HG02763 (cell line): ENCODE measurements around the gene MXD4.

ENCODE experiments used
- ATAC-seq: cut with Tn5 transposase; IDR thresholded peaks from one replicate; pipeline ENCODE4 v1.9.1; 2021; ENCODE audit warnings: mild to moderate bottlenecking, moderate library complexity; ENCODE audit not compliant: unreplicated experiment

MXD4 gene

DNA sequence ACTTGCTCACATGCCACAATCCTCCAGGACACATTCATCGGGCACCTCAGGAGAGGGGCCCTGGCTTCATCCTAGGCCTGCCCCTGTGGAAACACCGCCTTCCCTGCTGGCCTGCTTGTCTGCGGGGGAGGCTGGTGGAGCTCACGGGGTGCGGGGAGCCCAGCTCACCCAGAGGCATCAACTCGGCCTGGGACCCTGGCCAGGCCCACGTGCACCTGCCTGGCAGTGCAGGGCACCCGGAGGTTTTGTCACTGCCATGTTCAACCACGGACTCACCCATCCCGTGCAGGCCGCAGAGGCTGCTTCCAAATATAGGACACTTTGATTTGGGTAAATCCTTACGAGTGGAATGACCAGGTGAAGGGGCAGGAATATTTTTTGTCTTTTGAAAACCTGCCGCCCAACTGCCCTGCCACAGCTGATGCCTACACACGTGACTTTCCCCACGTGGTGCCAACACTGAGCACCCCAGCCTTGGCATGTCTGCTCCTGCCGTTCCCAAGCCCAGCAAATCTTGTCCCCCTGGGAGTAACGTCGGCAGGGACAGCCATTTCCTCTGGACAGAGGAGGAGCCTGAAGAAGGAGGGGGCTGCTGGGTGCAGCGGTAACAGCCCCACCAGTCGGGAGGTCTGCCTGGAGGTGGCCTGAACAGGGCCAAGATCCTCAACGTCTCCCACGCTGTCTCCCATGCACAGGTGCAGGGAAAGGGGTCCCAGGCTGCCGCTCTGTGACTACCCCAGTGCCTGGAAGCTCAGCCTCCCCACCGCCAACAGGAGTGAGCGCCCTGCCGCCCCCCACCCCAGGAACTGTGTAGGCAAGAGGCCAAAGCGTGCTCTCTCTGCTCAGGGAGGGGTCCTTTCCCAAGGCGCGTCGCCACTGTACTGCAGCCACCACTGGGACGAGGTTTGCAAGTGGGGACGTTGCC is 8.5 kb downstream of the MXD4 start:
- ATAC-seq, result no peak

GRCh38 chr4:2252530-2253091 is 9.3 kb downstream of the MXD4 start:
- ATAC-seq, result no peak

GRCh38 chr4:2251795-2252529 is 9.9 kb downstream of the MXD4 start:
- ATAC-seq, result no peak

DNA sequence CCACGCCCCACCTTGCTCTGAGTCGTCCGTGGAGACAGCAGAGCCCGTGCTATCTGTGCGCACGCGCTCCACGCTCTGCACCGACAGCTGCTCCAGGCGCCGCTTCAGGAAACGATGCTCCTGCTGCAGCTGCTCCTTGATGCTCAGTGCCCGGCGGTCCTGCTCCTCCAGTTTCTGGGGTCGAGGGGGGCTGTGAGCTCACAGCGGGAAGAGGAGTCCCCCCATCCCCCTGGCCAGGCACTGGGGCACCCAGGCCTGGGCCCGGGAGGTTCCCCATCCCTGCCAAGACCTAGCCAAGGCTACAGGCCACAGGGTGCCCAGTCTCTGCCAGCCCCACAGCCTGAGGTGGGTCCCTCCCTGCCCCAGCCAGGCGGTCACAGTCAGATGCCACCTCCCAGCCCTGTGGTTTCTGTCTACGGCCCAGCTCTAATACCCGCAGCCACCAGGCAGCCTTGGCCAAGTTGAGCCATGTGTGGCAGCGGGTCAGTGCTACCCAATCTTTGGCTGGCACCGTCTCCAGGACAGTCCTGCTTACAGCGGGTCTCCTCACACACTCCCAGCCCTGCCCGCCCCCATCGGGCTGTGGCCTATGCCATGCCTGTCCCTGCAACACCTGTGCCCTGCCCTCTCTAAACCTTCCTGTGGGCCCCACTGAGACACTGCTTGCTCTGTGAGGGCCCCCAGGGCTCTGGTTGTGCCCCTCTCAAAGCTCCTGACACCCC is 10.7 kb downstream of the MXD4 start:
- ATAC-seq, result no peak

DNA sequence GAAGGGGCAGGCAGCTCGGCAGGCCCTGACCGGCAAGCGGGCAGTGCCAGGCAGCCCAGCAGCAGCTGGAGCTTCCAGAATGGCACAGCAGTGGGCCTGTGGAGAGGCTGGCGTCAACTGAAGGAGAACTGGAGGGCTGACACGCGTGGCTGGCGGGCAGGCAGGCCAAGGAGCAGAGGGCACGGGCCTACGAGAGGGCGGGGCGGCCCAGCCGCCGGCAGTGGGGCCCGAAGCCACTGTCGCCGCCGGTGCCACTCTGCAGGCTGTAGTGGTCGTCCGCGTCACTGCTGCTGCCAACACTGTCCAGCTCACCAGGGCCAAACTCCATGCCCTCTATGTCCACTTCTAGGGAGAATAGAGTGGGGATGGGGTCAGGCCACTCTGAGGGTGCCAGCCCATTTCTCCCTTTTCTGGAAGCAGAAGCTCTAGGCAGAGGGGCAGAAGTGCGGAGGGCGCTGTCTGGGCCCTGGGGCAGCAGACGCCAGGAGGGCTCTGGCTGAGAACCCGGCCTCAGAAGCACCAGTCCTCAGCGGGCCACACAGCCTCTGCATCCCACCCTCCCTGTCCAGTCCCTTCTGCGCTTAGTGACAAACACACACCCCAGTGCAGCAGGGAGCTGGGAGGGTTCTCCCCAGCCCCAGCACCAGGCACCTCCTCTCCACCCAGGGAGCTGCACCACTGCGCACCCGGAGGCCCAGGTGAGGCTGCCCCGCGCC is 11.4 kb downstream of the MXD4 start:
- no peak for ATAC-seq

DNA sequence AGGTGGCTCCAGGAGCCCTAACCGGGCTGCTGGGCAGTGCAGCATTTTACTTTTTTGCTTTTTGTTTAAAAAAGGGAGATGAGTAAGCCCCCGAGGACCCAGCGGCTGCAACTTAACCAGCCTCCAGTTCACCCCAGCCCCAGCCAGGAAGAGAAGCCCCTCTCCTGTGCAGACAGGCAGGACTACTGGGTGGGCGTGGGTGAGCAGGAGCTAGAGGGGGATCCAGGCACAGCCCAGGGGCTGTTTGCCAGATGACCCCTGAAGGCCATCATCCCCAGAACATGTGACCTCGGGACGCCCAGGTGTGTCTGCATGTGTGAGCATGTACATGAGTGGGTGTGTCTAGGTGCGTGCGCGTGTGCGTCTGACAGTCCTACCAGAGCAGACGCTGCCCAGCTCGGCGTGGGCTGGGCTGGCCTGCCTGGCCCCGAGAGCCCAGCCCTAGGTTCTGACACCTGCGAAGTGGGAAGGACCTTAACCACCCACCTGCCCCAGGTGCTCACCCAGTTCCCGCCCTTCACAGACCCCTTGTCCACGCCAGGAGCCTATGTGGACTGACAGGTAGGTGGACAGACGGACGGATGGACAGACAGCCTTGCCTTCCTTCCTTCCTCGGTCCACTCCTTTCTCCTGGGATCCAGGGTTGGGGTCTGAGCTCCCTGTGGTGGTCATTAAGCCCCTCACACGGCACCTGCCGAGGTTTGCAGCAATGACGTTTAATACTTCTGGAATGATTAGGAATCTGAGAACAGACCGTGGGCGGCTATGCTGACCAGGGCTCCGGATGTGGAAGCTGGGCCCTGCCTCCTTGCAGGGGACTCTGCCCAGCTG is 12.2 kb downstream of the MXD4 start:
- no peak for ATAC-seq

DNA sequence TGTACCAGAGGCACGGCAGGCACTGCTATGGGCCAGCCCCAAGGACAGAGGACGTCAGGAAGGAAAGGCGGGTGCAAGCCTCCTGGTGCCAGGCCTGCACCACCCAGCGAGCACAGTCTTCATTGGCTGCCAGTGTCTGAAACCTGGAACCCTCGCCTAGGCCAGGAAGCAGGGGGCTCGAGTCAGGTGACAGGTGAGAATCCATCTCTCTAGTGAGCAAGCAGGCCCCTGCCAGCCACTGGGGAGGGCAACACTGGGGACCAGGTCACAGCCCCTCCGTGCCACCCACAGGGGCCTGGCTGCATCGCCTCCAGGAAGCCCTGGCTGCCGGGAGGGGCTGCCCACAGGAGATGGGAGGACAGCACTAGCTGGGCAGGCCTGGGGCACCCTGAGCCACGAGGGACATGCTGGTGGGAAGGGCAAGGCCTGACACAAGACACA is 13.1 kb downstream of the MXD4 start:
- ATAC-seq, result no peak

DNA sequence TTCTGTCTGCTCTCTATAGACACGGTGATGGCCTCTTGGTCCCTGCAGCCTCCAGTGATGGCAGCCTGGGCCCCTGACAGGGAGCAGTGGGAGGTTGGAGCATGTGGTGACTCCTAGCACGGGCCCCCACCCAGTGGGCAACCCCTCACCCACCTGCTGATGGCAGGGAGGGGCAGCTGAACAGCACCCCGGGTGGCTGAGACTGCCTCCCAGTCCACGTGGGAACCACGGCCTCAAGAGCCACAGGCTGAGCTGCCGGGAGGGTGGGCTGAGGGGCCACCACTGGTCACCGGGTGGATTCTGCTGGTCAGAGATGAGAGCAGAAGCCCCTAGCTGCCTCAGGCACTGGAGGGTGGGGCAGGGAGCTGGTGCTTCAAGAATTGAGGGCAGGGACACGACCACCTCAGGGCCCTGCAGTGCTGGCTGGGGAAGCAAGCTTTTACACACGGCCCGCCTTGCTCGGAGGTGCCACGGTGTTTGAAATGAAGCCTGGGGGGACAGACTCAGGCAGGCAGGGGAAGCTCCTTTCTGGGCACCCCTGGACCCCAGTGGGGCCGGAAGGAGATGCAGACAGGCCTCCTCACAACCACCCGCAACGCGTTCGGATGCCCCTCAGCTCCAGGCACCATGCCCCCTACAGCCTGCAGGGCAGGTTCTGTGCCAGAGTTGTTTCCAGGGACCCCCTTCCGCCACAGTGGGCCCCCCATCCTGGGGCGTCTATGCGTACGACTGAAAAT is 13.7 kb downstream of the MXD4 start:
- ATAC-seq, result no peak

- ATAC-seq, result no peak
Measured at GRCh38 chr4:2247128-2248043, 14.5 kb downstream of the MXD4 start.

GRCh38 chr4:2246384-2247127 is 15.4 kb downstream of the MXD4 start:
- no peak for ATAC-seq

GRCh38 chr4:2245787-2246275 is 16.1 kb downstream of the MXD4 start:
- no peak for ATAC-seq

GRCh38 chr4:2245057-2245786 is 16.7 kb downstream of the MXD4 start:
- no peak for ATAC-seq

DNA sequence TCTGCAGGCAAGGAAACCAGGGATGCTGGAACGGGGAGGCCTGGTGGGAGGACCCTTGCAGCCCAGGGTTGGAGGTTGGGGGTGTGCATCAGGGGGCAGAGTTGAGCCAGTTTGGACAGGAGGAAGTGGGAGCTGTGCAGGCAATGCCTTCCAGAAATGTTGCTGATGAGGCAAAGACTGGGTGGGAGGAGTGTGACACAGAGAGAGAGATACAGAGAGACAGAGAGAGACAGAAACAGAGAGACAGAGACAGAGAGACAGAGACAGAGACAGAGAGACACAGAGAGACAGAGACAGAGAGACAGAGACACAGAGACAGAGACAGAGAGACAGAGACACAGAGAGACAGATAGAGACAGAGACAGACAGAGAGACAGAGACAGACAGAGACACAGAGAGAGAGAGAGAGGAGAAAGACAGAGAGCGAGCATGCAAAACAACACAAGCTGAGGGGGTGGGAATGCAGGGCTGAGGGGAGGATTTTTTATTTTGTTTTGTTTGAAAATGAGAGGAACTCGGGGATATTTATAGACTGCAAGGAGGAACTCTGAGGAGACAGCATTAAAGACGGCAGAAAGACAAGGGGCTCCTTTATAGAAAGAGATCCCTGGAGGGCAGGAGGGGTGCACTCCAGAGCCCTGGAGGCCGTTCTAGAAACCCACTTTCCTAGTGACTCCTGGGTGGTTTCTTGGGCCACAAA is 18.1 kb downstream of the MXD4 start:
- no peak for ATAC-seq

GRCh38 chr4:2241410-2242353 is 20.2 kb downstream of the MXD4 start, which contains the start of the genes HAUS3 and POLN:
TSS of gene HAUS3 (minus strand) at chr4:2242121. CDS start at chr4:2240946, 1,175 bp downstream.
TSS of gene POLN (minus strand) at chr4:2242121. CDS start at chr4:2229231, 12,890 bp downstream.
- peak; percentile 88 for ATAC-seq
